ENCODE measurements around the gene MYO5B. TPM values are rescaled to one million over a fixed set of nuclear protein-coding genes. Genes with fewer than 3 reads are reported as not detected.
"Not testable (repeated sequence)": the region's sequence is repeated elsewhere in the genome, so short reads cannot be mapped to it uniquely, and the experiment has no call there.

The MYO5B gene
- total RNA-seq, 1 experiment from 2014 or later, result 31.6 TPM

DNA sequence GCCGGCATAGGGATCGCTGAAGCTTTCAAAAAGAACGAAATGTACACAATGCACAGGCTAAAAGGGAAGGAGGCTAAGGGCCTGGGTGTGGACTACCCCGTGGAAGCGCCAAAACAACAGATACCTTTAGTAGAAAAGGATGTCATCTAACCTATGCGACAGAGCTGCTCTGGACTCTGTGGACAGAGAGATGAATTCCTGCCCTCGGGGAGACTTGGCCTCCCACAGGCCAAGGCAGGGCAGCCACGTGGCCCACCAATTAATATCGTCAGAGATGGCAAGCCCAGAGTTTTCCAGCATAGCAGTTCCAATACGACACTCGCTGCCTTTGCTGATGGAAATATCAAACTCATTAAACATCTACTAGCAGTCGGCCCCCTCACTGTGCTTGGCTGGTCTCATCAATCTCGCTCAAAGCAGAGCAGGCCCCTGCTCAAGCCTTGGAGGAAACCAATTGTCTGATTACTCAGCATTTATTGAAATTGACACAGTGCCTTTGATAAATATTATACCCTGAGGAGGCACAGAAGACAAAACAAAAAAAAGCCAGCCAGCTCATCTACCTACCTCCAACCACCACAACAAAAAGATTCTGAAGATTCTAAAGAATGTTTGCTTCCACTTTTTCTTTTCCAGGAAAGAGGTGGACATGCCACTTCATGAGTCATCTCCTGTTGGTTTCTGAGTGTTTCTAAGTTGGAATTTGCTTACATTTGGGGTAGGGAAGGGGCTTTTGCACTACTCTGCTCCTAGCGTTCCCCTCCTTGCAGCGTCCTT is 302.6 kb downstream of the MYO5B start:
- no peak for DNase-seq
- no peak overlapping the region for H3K4me3 ChIP-seq
- no peaks in the 10 kb centered on the region for H3K27me3 ChIP-seq
- H3K9me3 ChIP-seq, result no peaks in the 10 kb centered on the region
- no peaks in the 10 kb centered on the region for H3K36me3 ChIP-seq

DNA sequence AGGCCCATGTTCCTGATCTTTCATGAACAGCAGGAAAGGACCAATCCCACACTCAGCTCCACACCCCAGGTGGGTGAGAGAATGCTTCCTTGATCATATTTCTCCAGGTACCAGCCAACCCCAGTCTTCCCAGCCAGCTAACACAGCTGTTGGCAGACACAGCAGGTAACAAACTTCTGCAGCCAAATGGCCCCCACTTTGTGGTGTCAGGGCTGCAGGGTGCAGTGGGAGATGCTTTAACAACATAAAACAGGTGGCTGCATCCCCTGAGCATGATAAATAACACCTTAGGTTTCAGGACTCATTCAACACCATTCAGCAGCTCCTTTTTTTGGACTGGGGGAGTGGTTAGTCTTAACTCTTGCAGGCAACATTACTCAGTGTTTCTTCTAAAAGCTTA is 304.9 kb downstream of the MYO5B start:
- Histone ChIP-seq H3K9me3 (no peaks in the 10 kb centered on the region), H3K36me3 (no peaks in the 10 kb centered on the region), H3K4me3 (no peak overlapping the region), H3K27me3 (no peaks in the 10 kb centered on the region)
- no peak for DNase-seq

DNA sequence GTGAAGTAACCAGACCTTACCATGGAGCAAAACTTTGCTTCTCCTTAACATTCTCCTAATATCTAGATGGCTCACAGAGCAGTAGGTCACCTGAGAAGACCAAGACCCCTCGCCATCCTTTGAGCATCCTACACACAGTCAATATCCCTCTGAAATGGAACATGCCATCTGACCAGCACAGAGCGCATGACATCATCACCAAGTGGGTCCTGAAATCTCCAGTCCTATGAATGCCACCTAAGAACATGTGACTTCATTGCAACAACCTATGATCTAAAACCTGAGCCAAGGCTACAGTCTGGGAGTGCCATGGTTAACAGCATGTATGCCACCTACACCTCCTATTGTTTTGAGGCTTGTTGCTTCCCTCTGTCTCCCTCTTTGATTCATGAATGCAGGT is 305.4 kb downstream of the MYO5B start:
- not testable (repeated sequence) for H3K4me3 ChIP-seq, H3K9me3 ChIP-seq, H3K36me3 ChIP-seq, DNase-seq, H3K27me3 ChIP-seq

DNA sequence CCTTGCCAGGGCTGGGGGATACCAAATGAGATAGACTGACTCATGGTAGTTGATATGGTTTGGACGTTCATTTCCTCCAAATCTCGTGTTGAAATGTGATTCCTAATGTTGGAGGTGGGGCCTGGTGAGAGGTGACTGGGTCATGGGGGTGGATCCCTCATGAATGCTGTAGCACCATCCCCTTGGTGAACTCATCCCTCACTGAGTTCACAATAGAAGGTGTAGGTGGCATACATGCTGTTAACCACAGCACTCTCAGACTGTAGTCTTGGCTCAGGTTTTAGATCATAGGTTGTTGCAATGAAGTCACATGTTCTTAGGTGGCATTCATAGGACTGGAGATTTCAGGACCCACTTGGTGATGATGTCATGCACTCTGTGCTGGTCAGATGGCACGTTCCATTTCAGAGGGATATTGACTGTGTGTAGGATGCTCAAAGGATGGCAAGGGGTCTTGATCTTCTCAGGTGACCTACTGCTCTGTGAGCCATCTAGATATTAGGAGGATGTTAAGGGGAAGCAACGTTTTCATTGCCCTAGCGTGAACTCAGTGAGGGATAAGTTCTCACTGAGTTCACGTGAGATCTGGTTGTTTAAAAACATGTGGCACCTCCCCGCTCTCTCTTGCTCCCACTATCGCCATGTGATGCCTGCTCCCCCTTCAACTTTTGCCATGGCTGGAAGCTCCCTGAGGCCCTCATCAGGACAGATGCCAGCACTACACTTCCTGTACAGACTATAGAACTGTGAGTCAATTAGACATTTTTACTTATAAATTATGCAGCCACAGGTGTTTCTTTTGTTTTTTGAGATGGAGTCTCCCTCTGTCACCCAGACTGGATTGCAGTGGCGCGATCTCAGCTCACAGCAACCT is 307.8 kb downstream of the MYO5B start:
- no peaks in the 10 kb centered on the region for H3K27me3 ChIP-seq
- H3K9me3 ChIP-seq, result no peaks in the 10 kb centered on the region
- no peak overlapping the region for H3K4me3 ChIP-seq
- DNase-seq, result no peak
- H3K36me3 ChIP-seq, result no peaks in the 10 kb centered on the region

DNA sequence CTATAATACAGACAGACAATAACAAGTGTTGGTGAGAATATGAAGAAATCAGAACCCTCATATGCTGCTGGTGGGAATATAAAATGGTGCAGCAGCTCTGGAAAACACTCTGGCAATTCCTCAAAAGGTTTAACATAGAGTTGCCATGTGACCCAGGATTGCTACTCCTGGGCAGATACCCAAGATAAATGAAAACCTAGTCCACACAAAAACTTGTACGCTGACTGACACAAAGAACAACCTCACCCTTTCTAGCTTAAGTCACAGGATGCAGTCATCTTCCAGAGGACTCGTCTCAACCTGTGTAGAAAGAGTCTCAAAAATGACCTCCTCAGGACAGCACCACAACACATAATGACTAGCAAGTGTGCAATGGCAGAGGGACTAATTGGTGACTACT is 310.0 kb downstream of the MYO5B start:
- Histone ChIP-seq H3K27me3 (no peaks in the 10 kb centered on the region), H3K4me3 (no peak overlapping the region), H3K36me3 (no peaks in the 10 kb centered on the region), H3K9me3 (no peaks in the 10 kb centered on the region)
- DNase-seq, result no peak

DNA sequence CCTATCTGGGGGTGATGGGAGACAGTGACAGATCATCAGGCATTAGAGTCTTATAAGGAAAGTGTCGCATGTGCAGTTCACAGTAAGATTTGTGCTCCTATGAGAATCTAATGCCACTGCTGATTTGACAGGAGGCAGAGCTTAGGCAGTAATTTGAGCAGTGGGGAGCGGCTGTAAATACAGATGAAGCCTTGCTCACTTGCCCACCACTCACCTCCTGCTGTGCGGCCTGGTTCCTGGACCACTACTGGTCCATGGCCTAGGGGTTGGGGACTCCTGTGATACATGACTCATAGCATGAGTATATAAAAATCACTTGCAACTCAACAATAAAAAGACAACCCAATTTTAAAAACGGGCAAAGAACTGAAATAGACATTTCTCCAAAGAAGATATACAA is 310.5 kb downstream of the MYO5B start:
- no peak for DNase-seq
- no peaks in the 10 kb centered on the region for H3K27me3 ChIP-seq
- H3K9me3 ChIP-seq, result no peaks in the 10 kb centered on the region
- no peak overlapping the region for H3K4me3 ChIP-seq
- H3K36me3 ChIP-seq, result no peaks in the 10 kb centered on the region

DNA sequence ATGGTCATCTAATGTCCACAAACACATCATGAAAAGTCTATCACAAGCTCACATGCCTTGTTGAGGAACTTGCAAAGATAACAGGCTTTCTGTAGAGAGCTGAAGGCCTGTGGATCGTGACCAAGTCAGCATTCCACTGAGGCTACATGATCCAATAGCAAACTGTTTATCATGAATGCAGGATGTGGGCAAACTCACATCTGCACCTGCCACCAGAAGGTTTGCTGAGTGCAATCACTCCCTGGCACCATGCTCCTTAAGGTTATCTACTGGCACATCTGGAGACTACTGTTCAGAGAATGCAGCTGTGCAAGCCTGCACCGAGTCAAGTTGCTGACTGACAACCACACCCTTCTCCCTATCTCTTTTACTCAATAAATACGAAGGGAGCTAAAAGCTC is 314.3 kb downstream of the MYO5B start:
- H3K27me3 ChIP-seq, result no peaks in the 10 kb centered on the region
- H3K4me3 ChIP-seq, result no peak overlapping the region
- no peak for DNase-seq
- no peaks in the 10 kb centered on the region for H3K9me3 ChIP-seq
- H3K36me3 ChIP-seq, result no peaks in the 10 kb centered on the region

DNA sequence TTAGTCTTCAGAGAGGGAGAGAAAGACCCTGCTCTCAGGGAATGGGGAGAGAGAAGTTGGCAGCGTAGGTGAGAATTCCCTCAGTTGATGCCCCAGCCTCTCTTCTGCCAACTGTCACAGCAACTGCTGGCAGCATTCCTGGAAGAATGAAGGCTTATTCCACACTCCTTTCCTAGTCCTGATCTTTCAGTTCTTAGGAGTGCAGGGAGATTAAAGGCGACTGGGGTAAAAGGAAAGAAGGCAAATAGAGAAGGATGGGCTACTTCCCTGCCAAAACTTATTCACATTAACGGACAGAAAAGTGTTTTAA is 315.7 kb downstream of the MYO5B start:
- no peaks in the 10 kb centered on the region for H3K9me3 ChIP-seq
- no peaks in the 10 kb centered on the region for H3K36me3 ChIP-seq
- no peaks in the 10 kb centered on the region for H3K27me3 ChIP-seq
- no peak overlapping the region for H3K4me3 ChIP-seq
- no peak for DNase-seq

DNA sequence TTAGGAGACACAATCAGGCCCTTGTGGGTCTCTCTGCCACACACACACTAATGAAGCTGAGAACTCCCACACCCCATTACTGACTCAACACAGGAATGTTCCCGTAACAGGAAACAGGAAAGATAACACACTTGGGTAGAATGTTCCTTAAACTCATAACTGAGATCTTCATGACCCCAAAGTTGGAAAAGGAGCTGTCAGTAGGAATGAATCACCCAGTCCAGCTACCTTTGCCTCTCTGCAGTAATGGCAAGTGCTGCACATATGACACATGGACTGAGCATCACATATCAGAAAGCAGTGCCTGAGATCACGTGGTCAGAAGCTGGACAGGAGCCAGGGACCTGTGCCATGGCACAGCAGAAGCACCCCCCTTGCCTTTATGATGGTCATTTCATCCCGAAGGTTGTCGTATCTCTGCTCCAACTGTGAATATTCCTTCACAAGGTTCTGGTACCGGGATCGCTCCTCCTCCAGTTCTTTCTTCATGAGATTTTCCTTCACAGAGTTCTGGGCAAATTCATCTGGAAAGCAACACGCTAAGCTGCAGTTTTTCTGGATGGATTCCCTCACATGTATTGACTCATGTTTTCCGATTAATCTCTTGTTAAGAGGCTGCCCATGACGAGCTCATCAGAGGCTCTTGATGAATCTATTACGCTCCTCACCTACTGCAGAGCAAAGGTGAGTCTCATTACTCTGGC is 316.2 kb downstream of the MYO5B start:
- DNase-seq, result no peak
- no peaks in the 10 kb centered on the region for H3K27me3 ChIP-seq
- H3K9me3 ChIP-seq, result no peaks in the 10 kb centered on the region

DNA sequence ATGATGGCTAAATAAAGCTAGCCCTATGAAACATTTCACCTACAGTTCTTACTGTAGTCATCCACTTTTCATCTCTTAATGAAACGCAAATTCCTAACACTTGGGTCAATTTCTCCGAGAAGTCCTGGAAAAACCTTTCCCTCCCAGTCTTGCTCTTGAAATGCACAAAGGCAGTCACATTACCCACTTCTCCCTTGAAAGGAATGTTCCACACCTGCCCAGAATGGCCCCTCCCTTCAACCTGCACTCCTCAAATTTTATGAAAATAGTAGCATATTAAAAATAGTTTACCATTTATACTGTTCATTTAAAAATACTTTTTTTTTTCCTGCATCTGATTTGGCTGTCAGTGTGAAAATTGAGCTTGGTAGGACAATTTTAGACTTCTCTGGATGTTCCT is 316.9 kb downstream of the MYO5B start:
- Histone ChIP-seq H3K27me3 (no peaks in the 10 kb centered on the region), H3K9me3 (no peaks in the 10 kb centered on the region), H3K36me3 (no peaks in the 10 kb centered on the region), H3K4me3 (no peak overlapping the region)
- no peak for DNase-seq

More for the DNA sequence above, 316.2 kb downstream of the MYO5B start:
- Histone ChIP-seq H3K36me3 (no peaks in the 10 kb centered on the region), H3K4me3 (no peak overlapping the region)

DNA sequence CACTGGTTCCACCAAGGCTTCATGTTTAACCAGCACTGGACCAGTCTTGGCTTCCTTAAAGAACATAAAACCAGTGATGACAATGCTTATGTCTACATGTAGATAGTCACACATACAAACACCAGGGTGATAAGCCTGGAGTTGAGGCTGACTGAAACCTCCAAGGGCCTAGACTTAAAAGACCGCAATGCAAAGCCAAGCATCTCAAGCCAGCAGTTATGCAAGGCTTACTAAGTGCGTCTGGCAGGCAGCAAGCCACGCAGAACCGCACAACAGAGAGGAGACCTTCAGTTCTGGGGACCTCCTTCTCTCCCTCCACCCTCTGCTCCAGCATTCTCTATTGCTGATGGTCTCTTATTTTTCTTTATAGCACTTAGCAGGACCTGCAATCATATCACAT is 318.4 kb downstream of the MYO5B start:
- Histone ChIP-seq H3K4me3 (no peak overlapping the region), H3K36me3 (no peaks in the 10 kb centered on the region), H3K9me3 (no peaks in the 10 kb centered on the region), H3K27me3 (no peaks in the 10 kb centered on the region)
- DNase-seq, result no peak

DNA sequence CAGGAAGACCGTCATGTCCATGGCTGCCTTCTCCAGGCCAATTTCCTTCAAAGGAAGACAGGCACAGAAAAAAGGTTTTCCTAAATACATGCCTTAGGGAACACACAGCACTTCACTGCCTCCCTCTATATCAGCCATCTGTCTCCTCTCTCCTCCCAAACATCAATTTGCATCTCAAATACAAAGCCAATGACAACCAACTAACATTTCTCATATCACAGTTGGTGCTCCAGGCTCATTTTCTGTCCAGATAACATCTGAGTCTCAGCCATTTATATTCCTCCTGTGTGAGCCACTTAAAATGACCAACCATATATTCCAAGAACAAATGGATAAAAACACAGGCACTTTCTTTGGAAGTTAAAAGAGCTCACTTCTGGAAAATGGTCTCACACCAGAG is 319.2 kb downstream of the MYO5B start:
- no peak overlapping the region for H3K4me3 ChIP-seq
- no peaks in the 10 kb centered on the region for H3K27me3 ChIP-seq
- H3K36me3 ChIP-seq, result no peaks in the 10 kb centered on the region
- H3K9me3 ChIP-seq, result no peaks in the 10 kb centered on the region
- no peak for DNase-seq

DNA sequence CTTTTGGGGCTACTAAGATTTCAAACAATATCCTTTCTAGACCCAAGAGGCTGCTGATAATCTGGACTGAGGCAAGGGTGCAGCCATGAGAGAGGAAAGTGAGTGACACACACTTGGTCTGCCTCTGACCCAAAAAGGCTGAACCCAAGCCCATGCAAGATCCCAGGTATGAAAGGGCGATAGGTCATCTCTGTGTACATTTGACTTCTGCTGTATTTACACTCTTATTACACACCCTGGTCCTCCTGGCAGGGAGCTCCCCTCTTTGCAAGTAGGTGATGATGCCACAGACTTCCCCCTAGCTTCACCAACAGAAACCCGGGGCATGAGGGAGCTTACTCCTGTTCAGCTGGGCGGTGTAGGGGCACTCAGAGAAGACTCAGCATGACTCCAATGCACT is 319.8 kb downstream of the MYO5B start:
- H3K36me3 ChIP-seq, result no peaks in the 10 kb centered on the region
- no peaks in the 10 kb centered on the region for H3K9me3 ChIP-seq
- no peak overlapping the region for H3K4me3 ChIP-seq
- DNase-seq, result no peak
- H3K27me3 ChIP-seq, result no peaks in the 10 kb centered on the region

DNA sequence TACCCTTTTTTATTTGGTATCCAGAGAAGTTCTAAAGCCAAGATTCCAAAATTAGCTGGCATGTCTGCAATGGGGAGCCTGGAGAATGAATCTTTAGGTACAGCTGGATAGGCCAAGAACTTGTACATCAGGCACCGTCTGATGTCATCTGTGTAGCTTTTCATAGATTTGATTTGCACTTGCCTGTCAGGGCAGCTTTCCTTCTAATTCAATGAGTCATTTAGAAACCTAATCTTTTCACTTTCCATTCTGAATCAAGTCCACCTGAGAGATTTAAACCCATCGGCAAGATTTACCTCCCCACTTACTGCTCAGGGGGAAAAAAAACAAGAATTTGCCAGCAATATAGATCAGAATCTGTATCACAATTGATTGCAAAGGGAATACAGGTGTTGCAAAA is 320.7 kb downstream of the MYO5B start:
- no peaks in the 10 kb centered on the region for H3K36me3 ChIP-seq
- H3K27me3 ChIP-seq, result no peaks in the 10 kb centered on the region
- no peak overlapping the region for H3K4me3 ChIP-seq
- no peak for DNase-seq
- no peaks in the 10 kb centered on the region for H3K9me3 ChIP-seq

DNA sequence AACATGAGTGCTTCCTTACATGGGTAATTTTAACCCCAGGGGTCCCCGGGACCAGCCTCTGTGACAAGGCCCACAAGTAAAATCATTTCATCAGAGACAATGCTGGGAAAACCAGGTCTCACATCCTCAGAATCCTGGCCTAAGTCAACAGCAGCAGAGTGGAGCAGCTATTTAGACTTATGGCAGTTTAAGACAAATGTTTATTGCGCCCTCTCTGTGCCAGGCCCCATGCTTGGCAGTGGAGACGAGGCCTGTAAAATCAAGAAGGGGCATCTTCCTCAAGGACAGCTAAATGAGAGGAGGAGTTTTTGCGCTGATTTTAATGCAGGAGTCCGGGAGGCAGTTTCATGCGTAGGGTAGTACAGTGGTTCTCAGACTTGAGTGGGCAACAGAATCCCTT is 325.6 kb downstream of the MYO5B start:
- DNase-seq, result no peak
- H3K4me3 ChIP-seq, result no peak overlapping the region
- H3K27me3 ChIP-seq, result no peaks in the 10 kb centered on the region
- H3K36me3 ChIP-seq, result no peaks in the 10 kb centered on the region
- no peaks in the 10 kb centered on the region for H3K9me3 ChIP-seq

DNA sequence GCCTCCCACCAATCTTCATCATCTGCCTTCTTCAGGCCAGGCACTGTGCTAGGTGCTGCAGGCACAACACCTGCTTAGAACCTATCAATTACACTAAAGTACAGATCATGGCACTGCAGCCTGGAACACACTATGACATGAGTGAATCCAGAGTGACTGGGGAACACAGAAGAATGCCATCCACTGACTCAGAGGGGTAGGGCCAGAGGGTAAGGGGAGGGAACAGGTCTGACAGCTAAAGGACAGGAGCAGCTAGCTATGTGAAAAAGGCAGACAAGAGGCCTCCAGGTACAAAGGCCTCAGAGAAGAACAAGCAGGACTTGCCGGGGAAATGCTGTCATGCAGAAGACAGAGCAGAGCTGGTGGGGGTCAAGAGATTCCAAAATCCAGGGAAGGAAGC is 328.3 kb downstream of the MYO5B start:
- no peak for DNase-seq
- Histone ChIP-seq H3K27me3 (no peaks in the 10 kb centered on the region), H3K4me3 (no peak overlapping the region), H3K9me3 (no peaks in the 10 kb centered on the region), H3K36me3 (no peaks in the 10 kb centered on the region)

DNA sequence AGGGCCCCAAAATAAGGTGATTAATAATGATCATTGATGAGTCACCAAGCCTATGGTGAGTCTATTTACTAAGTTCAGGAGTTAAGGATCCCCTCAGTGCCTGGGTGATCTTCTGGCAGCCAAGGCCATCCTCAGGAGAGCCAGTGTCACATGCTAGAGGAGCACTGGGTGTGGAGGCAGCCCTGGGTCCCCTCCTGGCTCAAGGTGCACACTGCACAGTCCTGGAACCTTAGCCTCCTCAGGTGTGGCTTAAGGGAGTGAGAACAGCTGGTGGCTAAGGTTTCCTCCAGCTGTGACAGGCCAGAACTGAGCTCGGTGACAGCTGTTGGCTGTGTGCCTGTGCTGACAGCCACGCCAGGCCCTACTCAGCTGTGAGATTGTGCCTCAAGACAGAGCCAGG is 329.5 kb downstream of the MYO5B start:
- Histone ChIP-seq H3K4me3 (no peak overlapping the region), H3K9me3 (no peaks in the 10 kb centered on the region), H3K27me3 (no peaks in the 10 kb centered on the region), H3K36me3 (no peaks in the 10 kb centered on the region)
- no peak for DNase-seq

Measured in MG63 (cell line).